HG03025 (cell line): ENCODE data around the gene FTO.

ENCODE experiments used
- ATAC-seq: cut with Tn5 transposase; IDR thresholded peaks from one replicate; pipeline ENCODE4 v1.9.1; 2021; ENCODE audit warnings: mild to moderate bottlenecking, moderate library complexity; ENCODE audit not compliant: unreplicated experiment, low FRiP score

The FTO gene

GRCh38 chr16:54097774-54098173 is 393.8 kb downstream of the FTO start:
- ATAC-seq: no peak

- no peak for ATAC-seq
Observed at GRCh38 chr16:54098247-54098646, 394.3 kb downstream of the FTO start.

GRCh38 chr16:54099627-54100026 is 395.7 kb downstream of the FTO start:
- ATAC-seq: no peak

- ATAC-seq: no peak
Observed at GRCh38 chr16:54102888-54103866, 399.2 kb downstream of the FTO start.

- ATAC-seq: no peak
Observed at GRCh38 chr16:54106057-54106456, 402.1 kb downstream of the FTO start.

- ATAC-seq: no peak
Observed at GRCh38 chr16:54107583-54108202, 403.7 kb downstream of the FTO start.

- ATAC-seq: no peak
Observed at GRCh38 chr16:54110016-54110981, 406.3 kb downstream of the FTO start.

- no peak for ATAC-seq
Observed at GRCh38 chr16:54112451-54113206, 408.7 kb downstream of the FTO start.

- no peak for ATAC-seq
Observed at GRCh38 chr16:54115558-54115957, 411.6 kb downstream of the FTO start.

GRCh38 chr16:54116124-54116655 is 412.2 kb downstream of the FTO start:
- no peak for ATAC-seq

GRCh38 chr16:54118846-54119245 is 414.9 kb downstream of the FTO start:
- no peak for ATAC-seq

- no peak for ATAC-seq
Observed at GRCh38 chr16:54120846-54121480, 417.0 kb downstream of the FTO start.

- ATAC-seq: no peak
Observed at GRCh38 chr16:54121539-54122295, 417.8 kb downstream of the FTO start.

- no peak for ATAC-seq
Observed at GRCh38 chr16:54123766-54124165, 419.8 kb downstream of the FTO start.

GRCh38 chr16:54125751-54126655 is 422.0 kb downstream of the FTO start:
- ATAC-seq: no peak

GRCh38 chr16:54126907-54127306 is 423.0 kb downstream of the FTO start:
- ATAC-seq: no peak

GRCh38 chr16:54128629-54129234 is 424.8 kb downstream of the FTO start:
- no peak for ATAC-seq
